T-helper 22 cell (primary cell): ENCODE data around the gene UTP11.
"Not testable (repeated sequence)": the region's sequence is repeated elsewhere in the genome, so short reads cannot be mapped to it uniquely, and the experiment has no call there.

Experiments
- DNase-seq: peaks from one replicate; pipeline ENCODE4 v3.0.0-alpha.2; 2020; ENCODE audit warnings: low read depth

The UTP11 gene

DNA sequence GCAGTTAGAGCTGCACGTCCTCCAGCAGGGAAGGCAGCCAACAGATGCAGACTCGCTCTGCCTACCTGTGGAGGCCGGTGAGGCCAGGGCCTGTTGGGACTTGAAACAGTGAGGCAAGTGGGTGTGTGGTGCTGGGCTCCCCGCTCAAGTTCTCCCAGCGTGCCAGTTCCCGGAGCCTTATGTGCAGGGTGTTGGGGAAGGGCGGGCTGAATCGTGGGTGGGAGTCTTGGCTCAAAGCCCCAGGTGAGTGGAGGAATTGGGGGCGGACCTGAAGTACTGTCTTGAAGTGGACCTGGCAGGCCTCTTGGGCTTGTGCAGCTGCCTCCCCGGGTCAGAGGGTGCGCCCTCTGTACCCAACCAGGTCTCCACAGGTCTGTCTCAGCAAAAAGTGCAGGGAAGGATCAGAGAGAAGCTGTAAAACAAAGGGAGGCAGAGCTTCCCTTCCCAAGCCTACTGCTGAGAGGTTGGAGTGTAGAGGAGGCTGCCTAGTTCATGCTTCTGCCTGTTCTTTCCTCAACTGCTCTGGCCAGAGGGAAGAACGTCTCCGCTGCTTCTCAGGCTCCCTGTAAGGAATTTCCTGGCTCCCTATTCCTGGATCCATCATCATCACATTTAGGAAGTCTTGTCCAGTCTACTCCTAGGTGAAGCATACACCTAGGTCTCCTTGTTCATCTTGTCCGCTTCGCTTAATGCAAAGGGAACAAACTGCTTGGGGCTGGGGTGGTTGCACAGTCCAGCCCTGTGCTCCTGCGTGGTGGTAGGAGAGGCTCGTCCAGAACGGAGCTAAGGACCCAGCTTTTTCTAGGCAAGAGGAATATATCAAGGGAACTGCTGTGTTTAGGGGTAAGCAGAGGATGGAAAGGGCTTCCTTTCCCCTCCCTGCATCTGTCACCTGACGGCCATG is 14.9 kb downstream of the UTP11 start:
- DNase-seq, result no peak

GRCh38 chr1:38028105-38028591 is 15.6 kb downstream of the UTP11 start:
- no peak for DNase-seq

DNA sequence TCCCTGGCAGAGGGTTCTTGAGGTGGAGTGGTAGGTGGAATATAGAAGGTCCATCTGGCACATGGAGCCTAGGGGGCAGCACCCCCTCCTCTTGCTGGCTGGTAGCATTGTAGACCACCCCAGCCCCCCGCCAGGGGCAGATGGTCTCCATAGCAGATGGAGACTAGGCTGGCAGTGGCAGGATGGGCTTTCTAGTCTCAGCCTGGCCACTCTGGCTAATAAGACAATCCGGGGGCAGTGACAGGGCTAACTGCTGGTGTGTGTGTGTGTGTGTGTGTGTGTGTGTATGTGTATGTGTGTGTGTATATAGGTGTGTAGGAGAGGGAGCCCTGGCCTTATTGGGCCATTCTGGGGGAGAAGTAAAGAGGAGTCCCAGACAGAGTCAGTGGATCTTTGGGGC is 16.1 kb downstream of the UTP11 start:
- no peak for DNase-seq

DNA sequence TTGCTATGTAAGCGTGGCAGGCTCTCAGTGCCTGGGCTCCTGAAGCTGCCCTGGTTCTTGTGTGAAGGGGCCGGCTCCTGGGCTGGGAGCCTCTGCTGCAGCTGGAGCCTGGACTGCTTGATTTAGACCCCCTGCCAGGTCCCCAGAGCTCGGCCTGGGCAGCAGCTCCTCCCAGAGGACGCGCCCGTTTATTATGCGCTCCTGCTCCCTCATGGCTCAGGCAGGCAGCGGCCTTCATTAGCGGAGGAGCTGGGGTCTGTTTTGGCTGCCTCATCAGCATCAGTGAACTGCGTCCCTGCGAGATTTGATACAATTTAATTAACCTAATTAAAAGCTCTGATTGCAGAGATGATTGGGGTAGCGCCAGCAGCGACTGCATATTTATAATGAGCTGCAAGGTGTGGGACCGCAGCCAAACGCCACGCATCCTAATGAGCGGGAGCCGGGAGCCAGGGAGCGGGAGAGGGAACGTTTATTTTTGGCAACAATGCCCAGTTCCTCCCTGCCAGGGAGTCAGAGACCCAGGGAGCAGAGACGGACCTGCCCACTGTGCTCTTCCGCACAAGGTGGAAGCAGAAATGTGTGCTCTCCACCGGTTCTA is 16.6 kb downstream of the UTP11 start:
- DNase-seq, result no peak

DNA sequence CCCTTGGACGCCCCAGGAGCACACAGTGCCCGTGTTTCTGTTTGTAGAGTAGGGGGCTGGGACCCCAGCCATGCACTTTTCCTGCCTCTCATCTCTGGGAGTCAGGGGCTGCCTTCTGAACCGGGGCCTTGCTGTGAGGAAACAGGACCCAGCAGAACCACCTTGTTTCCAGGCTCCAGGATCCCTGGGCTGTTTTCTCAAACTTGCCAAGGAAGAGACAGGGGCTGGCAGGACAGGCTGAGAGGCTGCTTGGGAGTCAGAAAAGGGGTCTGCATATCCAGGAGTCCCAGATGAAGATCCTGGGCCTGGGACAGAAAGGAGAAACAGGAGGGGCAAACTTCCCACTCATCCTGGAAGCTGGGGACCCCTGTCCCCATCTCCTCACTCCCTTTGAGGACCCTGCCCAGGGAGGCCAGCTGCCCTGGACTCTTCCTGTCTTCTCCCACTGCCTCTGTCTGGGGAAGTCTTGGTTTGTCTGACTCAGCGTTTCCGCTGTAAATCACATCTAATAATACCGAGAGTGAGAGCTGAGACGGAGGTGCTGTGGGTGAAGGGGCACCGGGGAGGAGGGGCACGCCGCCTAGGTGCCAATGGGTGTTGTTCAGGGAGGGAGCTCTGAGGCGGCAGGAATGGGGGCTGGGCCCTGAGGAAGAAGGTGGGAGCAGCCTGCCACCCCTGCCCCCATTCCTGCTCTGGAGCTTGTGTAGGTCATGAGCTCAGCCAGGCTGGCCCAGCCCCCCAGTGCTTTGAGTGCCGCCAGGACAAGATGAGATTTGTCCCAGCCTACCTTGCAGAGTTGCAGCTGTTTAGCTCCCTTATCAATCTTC is 17.4 kb downstream of the UTP11 start:
- peak; percentile 20 for DNase-seq

GRCh38 chr1:38030596-38031512 is 18.3 kb downstream of the UTP11 start:
- no peak for DNase-seq

DNA sequence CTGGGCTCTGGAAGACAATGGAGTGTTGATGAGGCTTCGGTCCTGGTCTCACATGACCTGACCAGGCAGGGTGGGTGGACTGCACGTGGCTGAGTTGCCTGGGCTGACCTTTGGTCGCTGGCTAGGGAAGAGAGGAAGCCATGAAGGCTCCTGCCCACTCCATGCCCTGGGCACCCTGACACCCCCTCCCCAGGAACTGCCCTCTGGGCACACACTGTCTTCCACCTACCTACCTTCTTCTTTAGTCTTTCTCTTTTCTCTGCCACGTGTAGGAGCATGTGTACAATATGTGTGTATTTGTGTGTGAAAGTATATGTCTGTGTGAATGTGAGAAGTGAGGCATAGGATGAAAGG is 19.0 kb downstream of the UTP11 start:
- DNase-seq, result no peak

DNA sequence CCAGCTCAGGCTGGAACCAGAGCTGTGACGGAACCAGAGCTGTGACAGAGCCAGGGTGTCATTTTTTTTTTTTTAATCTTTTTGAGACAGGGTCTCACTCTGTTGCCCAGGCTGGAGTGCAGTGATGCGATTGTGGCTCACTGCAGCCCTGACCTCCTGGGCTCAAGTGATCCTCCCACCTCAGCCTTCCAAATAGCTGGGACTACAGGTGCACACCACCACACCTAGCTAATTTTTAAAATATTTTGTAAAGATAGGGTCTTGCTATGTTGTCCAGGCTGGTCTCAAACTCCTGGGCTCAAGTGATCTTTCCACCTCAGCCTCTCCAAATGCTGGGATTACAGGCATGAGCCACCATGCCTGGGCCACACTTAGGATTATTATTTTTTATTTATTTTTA is 20.5 kb downstream of the UTP11 start:
- not testable (repeated sequence) for DNase-seq

- DNase-seq, result no peak
Observed at GRCh38 chr1:38034871-38035270, 22.3 kb downstream of the UTP11 start.

- DNase-seq, result no peak
Observed at GRCh38 chr1:38037221-38037939, 24.8 kb downstream of the UTP11 start.

- no peak for DNase-seq
Observed at GRCh38 chr1:38038861-38039260, 26.3 kb downstream of the UTP11 start.

DNA sequence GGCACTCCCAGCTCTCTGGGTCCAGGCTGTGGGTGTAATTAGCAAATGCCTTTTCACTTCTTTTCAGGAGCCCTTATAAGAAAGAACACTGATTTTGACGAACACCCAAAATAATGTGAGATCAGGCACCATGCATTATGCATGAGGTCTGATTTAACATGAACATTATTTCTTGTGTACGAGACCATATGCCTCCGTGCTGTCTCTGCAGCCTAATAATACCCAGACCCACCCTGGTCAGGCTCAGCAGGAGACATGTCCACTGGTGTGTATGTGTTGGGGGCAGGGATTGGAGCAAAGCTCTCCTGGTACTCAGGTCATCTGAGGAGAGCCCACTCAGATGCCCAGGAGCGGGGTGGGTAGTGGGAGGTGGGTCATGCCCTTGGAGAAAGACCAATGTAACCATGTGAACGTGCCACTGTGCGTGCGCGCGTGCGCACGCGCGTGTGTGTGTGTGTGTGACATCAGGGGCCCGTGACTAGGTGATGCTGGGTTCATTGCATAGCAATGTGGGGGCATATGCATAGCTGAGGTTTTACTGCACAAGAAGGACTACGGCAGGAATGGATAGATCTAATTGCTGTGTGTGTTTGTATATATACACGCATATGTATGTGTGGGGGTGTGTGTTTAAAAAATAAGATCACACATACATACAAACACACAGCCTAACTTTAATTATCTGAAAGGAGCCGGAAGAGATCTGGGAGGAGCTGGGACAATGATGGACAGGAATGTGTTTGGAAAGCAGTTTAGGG is 27.0 kb downstream of the UTP11 start:
- DNase-seq, result no peak

GRCh38 chr1:38041936-38042834 is 29.7 kb downstream of the UTP11 start:
- DNase-seq, result no peak

GRCh38 chr1:38043036-38043747 is 30.7 kb downstream of the UTP11 start:
- DNase-seq, result no peak

GRCh38 chr1:38044221-38045215 is 32.0 kb downstream of the UTP11 start:
- DNase-seq, result no peak

- no peak for DNase-seq
Observed at GRCh38 chr1:38045401-38046332, 33.1 kb downstream of the UTP11 start.
